Measurements from ENCODE around the gene DNLZ. TPM values are rescaled to one million over a fixed set of nuclear protein-coding genes. Genes with fewer than 3 reads are reported as not detected.
A peak's percentile ranks its signal among the peaks of the same experiment; 100 is the strongest.

The DNLZ gene
- total and polyA plus RNA-seq, 8 donors = 4.2 to 18.8 (median 8.8) TPM

DNA sequence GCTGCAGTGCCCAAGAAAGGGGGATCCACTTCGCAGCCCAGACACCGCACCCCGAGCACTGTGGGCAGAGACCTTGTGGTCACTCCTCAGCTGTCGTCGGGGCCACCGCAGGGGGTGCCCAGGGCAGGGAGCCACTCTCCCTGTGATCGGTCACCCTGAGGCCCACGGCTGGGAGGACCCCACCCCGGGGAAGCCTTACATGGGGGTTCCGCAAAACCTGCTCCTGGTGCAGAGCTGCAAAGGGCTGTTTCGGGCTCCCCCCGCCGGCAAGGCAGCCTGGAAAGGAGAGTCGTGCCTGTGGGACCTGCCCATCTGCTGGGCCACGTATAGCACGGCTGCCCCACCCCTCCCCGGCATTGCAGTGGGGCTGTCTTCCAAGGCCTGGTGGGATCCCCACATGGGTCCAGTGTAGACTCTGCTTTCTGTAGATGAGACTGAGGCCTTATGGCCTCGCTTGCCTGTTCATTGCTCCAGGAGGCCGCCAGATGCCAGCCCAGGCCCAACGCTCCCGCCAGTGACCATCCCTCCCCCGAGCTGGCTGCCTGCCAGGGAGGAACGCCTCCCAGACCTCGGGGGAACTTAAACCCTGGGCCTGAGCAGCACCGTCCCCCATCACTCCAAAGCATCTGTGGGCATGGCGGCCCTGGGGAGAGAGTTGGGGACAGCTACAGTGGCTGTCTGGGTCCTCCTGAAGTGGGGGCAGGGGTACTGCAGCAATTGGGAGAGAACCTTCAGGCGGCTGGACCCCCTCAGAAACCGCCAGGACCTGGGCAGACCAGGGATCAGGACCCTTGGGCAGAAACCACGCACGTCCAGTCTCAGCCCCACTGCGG, 1.6 kb upstream of the DNLZ start:
- Histone ChIP-seq H3K27me3 (peaks cover 0 to 6% of the 10 kb centered on the region in 2 donors), H3K27ac (peak overlapping the region in 1 of 2 donors; percentile 71), H3K4me3 (no peak overlapping the region), H3K4me1 (peaks cover 11 to 45% of the 10 kb centered on the region in 2 donors), H3K9me3 (no peaks in the 10 kb centered on the region), H3K36me3 (peaks cover 0 to 19% of the 10 kb centered on the region in 2 donors)
- intact Hi-C loops (cut with DNase I) = no loop called here
- no peak for ATAC-seq
- TF ChIP-seq, protein P1, sequence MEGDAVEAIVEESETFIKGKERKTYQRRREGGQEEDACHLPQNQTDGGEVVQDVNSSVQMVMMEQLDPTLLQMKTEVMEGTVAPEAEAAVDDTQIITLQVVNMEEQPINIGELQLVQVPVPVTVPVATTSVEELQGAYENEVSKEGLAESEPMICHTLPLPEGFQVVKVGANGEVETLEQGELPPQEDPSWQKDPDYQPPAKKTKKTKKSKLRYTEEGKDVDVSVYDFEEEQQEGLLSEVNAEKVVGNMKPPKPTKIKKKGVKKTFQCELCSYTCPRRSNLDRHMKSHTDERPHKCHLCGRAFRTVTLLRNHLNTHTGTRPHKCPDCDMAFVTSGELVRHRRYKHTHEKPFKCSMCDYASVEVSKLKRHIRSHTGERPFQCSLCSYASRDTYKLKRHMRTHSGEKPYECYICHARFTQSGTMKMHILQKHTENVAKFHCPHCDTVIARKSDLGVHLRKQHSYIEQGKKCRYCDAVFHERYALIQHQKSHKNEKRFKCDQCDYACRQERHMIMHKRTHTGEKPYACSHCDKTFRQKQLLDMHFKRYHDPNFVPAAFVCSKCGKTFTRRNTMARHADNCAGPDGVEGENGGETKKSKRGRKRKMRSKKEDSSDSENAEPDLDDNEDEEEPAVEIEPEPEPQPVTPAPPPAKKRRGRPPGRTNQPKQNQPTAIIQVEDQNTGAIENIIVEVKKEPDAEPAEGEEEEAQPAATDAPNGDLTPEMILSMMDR (IDR thresholded peaks at IDR 0.05) = no peak
- no peak for DNase-seq

DNA sequence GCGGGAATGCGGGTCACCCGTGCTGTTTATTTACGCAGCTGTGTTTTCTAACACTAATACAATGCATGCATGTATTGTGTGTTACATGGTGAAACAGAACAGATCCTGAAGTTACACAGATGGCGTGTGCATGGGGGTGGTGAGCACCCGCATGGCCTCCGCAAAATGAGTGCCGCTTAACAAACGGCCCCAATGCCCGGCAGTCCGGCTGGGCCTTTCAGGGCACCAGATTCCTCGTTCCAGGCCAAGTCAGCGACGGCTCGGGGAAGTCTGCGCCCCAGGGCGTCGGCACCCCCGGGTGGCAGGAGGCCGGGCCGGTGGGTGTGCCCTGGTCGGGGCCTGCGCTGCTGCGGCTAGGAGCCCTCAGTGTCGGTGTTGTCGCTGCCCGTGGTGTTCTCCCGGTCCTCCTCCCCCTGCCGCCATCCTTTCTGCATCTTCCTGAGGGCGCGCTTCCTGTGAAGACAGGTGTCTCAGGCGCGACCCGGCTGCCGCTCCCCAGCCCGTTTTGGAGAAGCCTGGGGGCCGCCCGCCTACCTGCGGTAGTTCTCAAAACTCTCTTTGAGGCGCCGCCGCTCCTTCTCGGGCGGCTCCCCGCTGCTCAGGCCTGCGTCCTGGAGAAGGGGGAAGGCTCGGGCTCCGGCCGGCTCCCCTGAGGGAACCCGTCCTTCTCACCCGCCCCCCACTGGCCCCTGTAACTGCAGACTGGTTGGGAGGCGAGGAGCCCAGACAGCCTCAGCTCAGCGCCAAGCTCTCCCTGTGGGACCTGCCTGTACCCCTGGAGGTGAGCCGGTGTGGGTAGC, 605 bp upstream of the DNLZ start:
- ATAC-seq (no peak), DNase-seq (no peak)
- Histone ChIP-seq H3K4me1 (peaks cover 11 to 45% of the 10 kb centered on the region in 2 donors), H3K4me3 (peak overlapping the region in 1 of 2 donors; percentile 72), H3K27ac (peak overlapping the region in 1 of 2 donors; percentile 95), H3K27me3 (peaks cover 0 to 6% of the 10 kb centered on the region in 2 donors), H3K9me3 (no peaks in the 10 kb centered on the region), H3K36me3 (peaks cover 0 to 14% of the 10 kb centered on the region in 2 donors)
- intact Hi-C loops (cut with DNase I) = no loop called here
- TF ChIP-seq, protein P1 (IDR thresholded peaks at IDR 0.05) = peak in 1 of 2 donors; percentile 54

DNA sequence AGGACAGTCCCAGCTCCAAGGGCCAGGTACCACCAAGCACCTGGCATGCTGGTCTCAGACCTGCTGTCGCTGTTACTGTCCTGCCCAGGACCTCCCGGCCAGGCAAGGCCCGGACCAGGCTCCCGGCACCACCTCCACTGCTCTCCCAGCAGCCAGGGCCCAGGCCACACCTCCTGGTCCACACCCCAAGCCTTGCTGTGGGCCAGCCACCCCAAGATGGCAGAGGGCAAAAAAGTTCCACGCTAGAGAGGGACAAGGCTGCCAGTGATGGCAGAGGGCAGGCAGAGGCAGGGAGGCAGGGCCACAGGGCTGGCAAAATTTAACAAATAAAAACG, 1.1 kb downstream of the DNLZ start:
- Histone ChIP-seq H3K9me3 (no peaks in the 10 kb centered on the region), H3K36me3 (peaks cover 0 to 15% of the 10 kb centered on the region in 2 donors), H3K4me3 (no peak overlapping the region), H3K27me3 (peaks cover 0 to 6% of the 10 kb centered on the region in 2 donors), H3K4me1 (peaks cover 11 to 45% of the 10 kb centered on the region in 2 donors), H3K27ac (peak overlapping the region in 1 of 2 donors; percentile 95)
- intact Hi-C loops (cut with DNase I) = no loop called here
- ATAC-seq (no peak), DNase-seq (no peak)
- TF ChIP-seq, protein P1 (IDR thresholded peaks at IDR 0.05) = no peak

DNA sequence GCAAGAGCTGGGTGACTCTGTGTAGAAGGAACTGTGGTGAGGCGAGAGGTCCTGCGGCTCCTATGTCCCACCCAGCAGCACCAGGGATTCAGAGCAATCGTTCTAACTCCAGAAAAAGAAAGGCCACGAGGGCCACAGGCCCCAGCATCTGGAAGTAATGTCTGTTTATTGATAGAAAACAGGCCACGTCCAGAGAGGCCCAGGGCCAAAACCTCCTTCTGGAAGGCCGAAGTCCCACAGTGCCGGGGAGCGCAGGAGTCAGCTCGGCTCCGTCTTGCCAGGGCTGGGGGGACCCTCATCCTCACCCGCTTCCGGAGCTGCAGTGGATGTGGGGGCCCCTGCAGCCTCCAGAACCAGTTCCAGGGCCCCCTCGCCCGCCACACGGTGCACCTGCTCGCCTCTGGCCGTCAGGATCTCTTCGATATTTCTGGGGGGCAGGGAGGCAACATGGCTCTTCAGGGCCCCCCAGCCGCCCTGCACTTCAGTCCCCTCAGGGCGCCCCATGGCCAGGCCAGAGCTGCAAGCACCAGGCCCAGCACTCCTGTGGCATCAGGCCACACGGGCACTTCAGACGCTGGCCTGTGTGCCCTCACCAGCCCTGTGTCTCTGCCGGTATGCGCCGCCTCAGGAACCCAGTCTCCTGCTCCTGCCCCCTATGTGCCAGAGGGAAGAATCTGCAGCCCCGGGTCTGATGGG, 1.6 kb downstream of the DNLZ start:
- DNase-seq = no peak

More for the DNA sequence above, 1.6 kb downstream of the DNLZ start:
- Histone ChIP-seq H3K27me3 (peaks cover 0 to 6% of the 10 kb centered on the region in 2 donors), H3K4me3 (no peak overlapping the region), H3K9me3 (no peaks in the 10 kb centered on the region), H3K4me1 (peaks cover 11 to 45% of the 10 kb centered on the region in 2 donors), H3K27ac (peak overlapping the region in 1 of 2 donors; percentile 95), H3K36me3 (peaks cover 0 to 19% of the 10 kb centered on the region in 2 donors)
- TF ChIP-seq, protein P1 (IDR thresholded peaks at IDR 0.05) = no peak
- ATAC-seq = no peak
- intact Hi-C loops (cut with DNase I) = no loop called here
